Activated CD4-positive, alpha-beta memory T cell treated with anti-CD3 and anti-CD28 coated beads for 36 hours (primary cell): ENCODE data around the gene ARHGAP18. TPM values are rescaled to one million over a fixed set of nuclear protein-coding genes. Genes with fewer than 3 reads are reported as not detected.

Experiments used
- CTCF ChIA-PET: fragments of 350-600 bp; sonication (Branson Sonifier 250); formaldehyde crosslinking; loops from one replicate; lab custom pipeline; 2021; ENCODE audit warnings: antibody characterized with exemption, inconsistent platforms; lab: Charles Lee
- POLR2A ChIA-PET: fragments of 350-600 bp; sonication (Branson Sonifier 250); formaldehyde crosslinking; loops from one replicate; lab custom pipeline; 2021; ENCODE audit warnings: antibody characterized with exemption; lab: Charles Lee
- DNase-seq: peaks from one replicate; pipeline ENCODE4 v3.0.0-alpha.2; 2020
- H3K27ac Mint-ChIP-seq: one replicate; pipeline ENCODE4 v1.8.0; 2021; ENCODE audit warnings: mixed read lengths
- H3K27me3 Mint-ChIP-seq: one replicate; pipeline ENCODE4 v1.8.0; 2021; ENCODE audit warnings: mixed read lengths
- H3K36me3 Mint-ChIP-seq: one replicate; pipeline ENCODE4 v1.8.0; 2021; ENCODE audit warnings: mixed read lengths
- H3K4me1 Mint-ChIP-seq: one replicate; pipeline ENCODE4 v1.8.0; 2021; ENCODE audit warnings: low read depth, mixed read lengths
- H3K4me3 Mint-ChIP-seq: one replicate; pipeline ENCODE4 v1.8.0; 2021; ENCODE audit warnings: mild to moderate bottlenecking, mixed read lengths
- H3K9me3 Mint-ChIP-seq: one replicate; pipeline ENCODE4 v1.8.0; 2021; ENCODE audit warnings: mixed read lengths
- intact Hi-C: fragments of 100-400 bp; cut with micrococcal nuclease; formaldehyde crosslinking; loops from one replicate; pipeline ENCODE4 v1.15.1; 2023
- total RNA-seq, 2 experiments: library from RNA; stranded (reverse); gene quantifications; one replicate each; pipeline ENCODE4 v1.2.3, GENCODE V29; 2021

Gene ARHGAP18
- total RNA-seq, 2 experiments from 2014 or later: 7.0 to 9.2 TPM

GRCh38 chr6:129621252-129621651, 88.7 kb downstream of the ARHGAP18 start:
- intact Hi-C loops: loop anchor here (2.0 to 5.0 kb wide), 3 partner anchors 51 to 130 kb away; no protein-coding TSS in a partner anchor
- H3K36me3 Mint-ChIP-seq: no peaks in the 10 kb centered on the region
- ChIA-PET CTCF (interaction anchor here (0.7 to 1.4 kb wide), 5 partner anchors 14 to 127 kb away, joined by 3 to 8 read pairs (median 3); no protein-coding TSS in a partner anchor), POLR2A (no interaction called here)
- H3K4me1 Mint-ChIP-seq: no peaks in the 10 kb centered on the region
- peak; percentile 57 for DNase-seq
- no peaks in the 10 kb centered on the region for H3K9me3 Mint-ChIP-seq
- no peak overlapping the region for H3K27ac Mint-ChIP-seq
- no peak overlapping the region for H3K4me3 Mint-ChIP-seq
- no peaks in the 10 kb centered on the region for H3K27me3 Mint-ChIP-seq

- ChIA-PET POLR2A (no interaction called here), CTCF (interaction anchor here (0.6 kb wide), 1 partner anchor 15 kb away, joined by 3 read pairs; no protein-coding TSS in a partner anchor)
- DNase-seq: no peak
- no peaks in the 10 kb centered on the region for H3K9me3 Mint-ChIP-seq
- no peaks in the 10 kb centered on the region for H3K36me3 Mint-ChIP-seq
- H3K27ac Mint-ChIP-seq: no peak overlapping the region
- H3K4me1 Mint-ChIP-seq: no peaks in the 10 kb centered on the region
- intact Hi-C loops: loop anchor here (2.0 to 5.0 kb wide), 3 partner anchors 52 to 131 kb away; no protein-coding TSS in a partner anchor
- no peak overlapping the region for H3K4me3 Mint-ChIP-seq
- H3K27me3 Mint-ChIP-seq: no peaks in the 10 kb centered on the region
Observed at GRCh38 chr6:129620234-129620610, 89.8 kb downstream of the ARHGAP18 start.

GRCh38 chr6:129619579-129620233, 90.3 kb downstream of the ARHGAP18 start:
- Mint-ChIP-seq H3K4me3 (no peak overlapping the region), H3K9me3 (no peaks in the 10 kb centered on the region), H3K36me3 (no peaks in the 10 kb centered on the region), H3K27ac (no peak overlapping the region), H3K4me1 (no peaks in the 10 kb centered on the region), H3K27me3 (no peaks in the 10 kb centered on the region)
- no peak for DNase-seq
- CTCF ChIA-PET: interaction anchor here (0.6 kb wide), 1 partner anchor 14 kb away, joined by 3 read pairs; no protein-coding TSS in a partner anchor
- POLR2A ChIA-PET: no interaction called here
- intact Hi-C loops: loop anchor here (2.0 to 5.0 kb wide), 3 partner anchors 53 to 131 kb away; no protein-coding TSS in a partner anchor

GRCh38 chr6:129617986-129618385, 92.0 kb downstream of the ARHGAP18 start:
- Mint-ChIP-seq H3K27ac (no peak overlapping the region), H3K9me3 (no peaks in the 10 kb centered on the region), H3K4me1 (no peaks in the 10 kb centered on the region), H3K4me3 (no peak overlapping the region), H3K36me3 (no peaks in the 10 kb centered on the region), H3K27me3 (no peaks in the 10 kb centered on the region)
- intact Hi-C loops: no loop called here
- POLR2A ChIA-PET: no interaction called here
- CTCF ChIA-PET: interaction anchor here (0.7 kb wide), 1 partner anchor 113 kb away, joined by 3 read pairs; no protein-coding TSS in a partner anchor
- no peak for DNase-seq

- Mint-ChIP-seq H3K27me3 (no peaks in the 10 kb centered on the region), H3K36me3 (no peaks in the 10 kb centered on the region), H3K9me3 (no peaks in the 10 kb centered on the region), H3K4me1 (no peaks in the 10 kb centered on the region), H3K27ac (no peak overlapping the region), H3K4me3 (no peak overlapping the region)
- POLR2A ChIA-PET: no interaction called here
- DNase-seq: no peak
- intact Hi-C loops: no loop called here
- CTCF ChIA-PET: interaction anchor here (0.9 kb wide), 1 partner anchor 8 kb away, joined by 3 read pairs; no protein-coding TSS in a partner anchor
Observed at GRCh38 chr6:129615496-129615895, 94.5 kb downstream of the ARHGAP18 start.

- no peak overlapping the region for H3K27ac Mint-ChIP-seq
- H3K4me1 Mint-ChIP-seq: no peaks in the 10 kb centered on the region
- DNase-seq: no peak
- ChIA-PET CTCF (interaction anchor here (0.6 to 0.9 kb wide), 2 partner anchors 8 to 17 kb away, joined by 3 read pairs; no protein-coding TSS in a partner anchor), POLR2A (no interaction called here)
- intact Hi-C loops: no loop called here
- no peaks in the 10 kb centered on the region for H3K9me3 Mint-ChIP-seq
- H3K27me3 Mint-ChIP-seq: no peaks in the 10 kb centered on the region
- peaks cover 2% of the 10 kb centered on the region for H3K36me3 Mint-ChIP-seq
- H3K4me3 Mint-ChIP-seq: no peak overlapping the region
Observed at GRCh38 chr6:129615020-129615419, 95.0 kb downstream of the ARHGAP18 start.

- H3K9me3 Mint-ChIP-seq: no peaks in the 10 kb centered on the region
- ChIA-PET POLR2A (no interaction called here), CTCF (interaction anchor here (0.6 to 0.9 kb wide), 2 partner anchors 17 to 90 kb away, joined by 3 read pairs; no protein-coding TSS in a partner anchor)
- DNase-seq: no peak
- H3K27ac Mint-ChIP-seq: no peak overlapping the region
- peaks cover 4% of the 10 kb centered on the region for H3K36me3 Mint-ChIP-seq
- H3K4me3 Mint-ChIP-seq: no peak overlapping the region
- intact Hi-C loops: no loop called here
- H3K4me1 Mint-ChIP-seq: no peaks in the 10 kb centered on the region
- no peaks in the 10 kb centered on the region for H3K27me3 Mint-ChIP-seq
Observed at GRCh38 chr6:129614464-129614863, 95.5 kb downstream of the ARHGAP18 start.

GRCh38 chr6:129612440-129612839, 97.5 kb downstream of the ARHGAP18 start:
- no peaks in the 10 kb centered on the region for H3K9me3 Mint-ChIP-seq
- DNase-seq: no peak
- H3K4me1 Mint-ChIP-seq: no peaks in the 10 kb centered on the region
- H3K4me3 Mint-ChIP-seq: no peak overlapping the region
- H3K27me3 Mint-ChIP-seq: no peaks in the 10 kb centered on the region
- ChIA-PET POLR2A (no interaction called here), CTCF (no interaction called here)
- H3K36me3 Mint-ChIP-seq: peaks cover 4% of the 10 kb centered on the region
- intact Hi-C loops: no loop called here
- no peak overlapping the region for H3K27ac Mint-ChIP-seq

GRCh38 chr6:129609635-129610034, 100.3 kb downstream of the ARHGAP18 start:
- no peaks in the 10 kb centered on the region for H3K27me3 Mint-ChIP-seq
- H3K36me3 Mint-ChIP-seq: peaks cover 4% of the 10 kb centered on the region
- CTCF ChIA-PET: no interaction called here
- H3K27ac Mint-ChIP-seq: no peak overlapping the region
- no peaks in the 10 kb centered on the region for H3K9me3 Mint-ChIP-seq
- no peak for DNase-seq
- peaks cover 5% of the 10 kb centered on the region for H3K4me1 Mint-ChIP-seq
- intact Hi-C loops: no loop called here
- POLR2A ChIA-PET: no interaction called here
- no peak overlapping the region for H3K4me3 Mint-ChIP-seq

- Mint-ChIP-seq H3K27me3 (no peaks in the 10 kb centered on the region), H3K4me3 (no peak overlapping the region), H3K9me3 (no peaks in the 10 kb centered on the region), H3K27ac (no peak overlapping the region), H3K36me3 (peaks cover 4% of the 10 kb centered on the region), H3K4me1 (peaks cover 5% of the 10 kb centered on the region)
- ChIA-PET POLR2A (no interaction called here), CTCF (no interaction called here)
- no peak for DNase-seq
- intact Hi-C loops: no loop called here
Observed at GRCh38 chr6:129608886-129609537, 101.0 kb downstream of the ARHGAP18 start.

GRCh38 chr6:129607581-129608186, 102.3 kb downstream of the ARHGAP18 start:
- intact Hi-C loops: no loop called here
- peaks cover 4% of the 10 kb centered on the region for H3K36me3 Mint-ChIP-seq
- H3K4me3 Mint-ChIP-seq: no peak overlapping the region
- no peaks in the 10 kb centered on the region for H3K9me3 Mint-ChIP-seq
- H3K27me3 Mint-ChIP-seq: no peaks in the 10 kb centered on the region
- H3K4me1 Mint-ChIP-seq: peaks cover 5% of the 10 kb centered on the region
- ChIA-PET POLR2A (no interaction called here), CTCF (interaction anchor here (0.7 to 1.5 kb wide), 3 partner anchors 9 to 144 kb away, joined by 3 to 5 read pairs (median 3); no protein-coding TSS in a partner anchor)
- no peak for DNase-seq
- H3K27ac Mint-ChIP-seq: no peak overlapping the region

- H3K27ac Mint-ChIP-seq: no peak overlapping the region
- ChIA-PET POLR2A (no interaction called here), CTCF (interaction anchor here (1.0 to 1.5 kb wide), 3 partner anchors 8 to 415 kb away, joined by 3 to 5 read pairs (median 3); no protein-coding TSS in a partner anchor)
- H3K4me1 Mint-ChIP-seq: peaks cover 5% of the 10 kb centered on the region
- DNase-seq: peak; percentile 13
- no peaks in the 10 kb centered on the region for H3K27me3 Mint-ChIP-seq
- H3K4me3 Mint-ChIP-seq: no peak overlapping the region
- intact Hi-C loops: no loop called here
- H3K36me3 Mint-ChIP-seq: peaks cover 4% of the 10 kb centered on the region
- H3K9me3 Mint-ChIP-seq: no peaks in the 10 kb centered on the region
Observed at GRCh38 chr6:129606664-129607063, 103.3 kb downstream of the ARHGAP18 start.
